CD4-positive, alpha-beta T cell treated with Interleukin-12 subunit alpha and Interleukin-12 subunit beta, for 1 hour (primary cell): ENCODE results near the gene KCNA10.
A peak's percentile ranks its signal among the peaks of the same experiment; 100 is the strongest.
"Not testable (repeated sequence)": the region's sequence is repeated elsewhere in the genome, so short reads cannot be mapped to it uniquely, and the experiment has no call there.

ENCODE experiments used
- DNase-seq: peaks from one replicate; pipeline ENCODE4 v3.0.0-alpha.2; 2020

KCNA10 gene

GRCh38 chr1:110529011-110529410, 10.0 kb upstream of the KCNA10 start:
- no peak for DNase-seq

DNA sequence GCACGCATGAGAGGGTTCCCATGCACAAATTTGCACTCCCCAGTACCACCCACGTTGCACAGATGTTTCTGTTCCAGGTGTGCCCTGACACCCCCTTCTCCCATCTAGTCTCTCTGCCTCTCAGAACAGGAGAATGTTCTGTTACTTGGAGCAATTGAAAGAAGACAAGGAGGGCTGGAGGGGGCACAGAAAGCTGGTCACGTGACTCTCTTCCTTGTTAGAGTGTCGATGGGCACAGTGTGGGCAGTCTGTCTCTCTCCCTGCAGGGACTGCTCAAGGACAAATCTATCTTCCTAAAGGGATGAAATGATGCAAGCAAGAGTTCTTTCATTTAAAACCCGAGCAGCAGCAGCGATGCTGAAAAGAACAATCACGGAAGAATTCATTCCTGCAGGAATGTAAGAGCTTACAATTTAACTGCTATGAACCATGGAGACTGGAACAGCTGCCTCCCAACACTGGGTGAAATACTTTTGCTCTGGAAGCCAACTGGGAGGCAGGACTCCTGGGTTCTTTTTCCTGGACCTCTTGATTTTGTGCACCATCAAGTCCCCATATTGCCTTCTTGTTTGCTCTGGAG, 7.3 kb upstream of the KCNA10 start:
- DNase-seq: no peak

GRCh38 chr1:110525249-110525595, 6.2 kb upstream of the KCNA10 start:
- no peak for DNase-seq

DNA sequence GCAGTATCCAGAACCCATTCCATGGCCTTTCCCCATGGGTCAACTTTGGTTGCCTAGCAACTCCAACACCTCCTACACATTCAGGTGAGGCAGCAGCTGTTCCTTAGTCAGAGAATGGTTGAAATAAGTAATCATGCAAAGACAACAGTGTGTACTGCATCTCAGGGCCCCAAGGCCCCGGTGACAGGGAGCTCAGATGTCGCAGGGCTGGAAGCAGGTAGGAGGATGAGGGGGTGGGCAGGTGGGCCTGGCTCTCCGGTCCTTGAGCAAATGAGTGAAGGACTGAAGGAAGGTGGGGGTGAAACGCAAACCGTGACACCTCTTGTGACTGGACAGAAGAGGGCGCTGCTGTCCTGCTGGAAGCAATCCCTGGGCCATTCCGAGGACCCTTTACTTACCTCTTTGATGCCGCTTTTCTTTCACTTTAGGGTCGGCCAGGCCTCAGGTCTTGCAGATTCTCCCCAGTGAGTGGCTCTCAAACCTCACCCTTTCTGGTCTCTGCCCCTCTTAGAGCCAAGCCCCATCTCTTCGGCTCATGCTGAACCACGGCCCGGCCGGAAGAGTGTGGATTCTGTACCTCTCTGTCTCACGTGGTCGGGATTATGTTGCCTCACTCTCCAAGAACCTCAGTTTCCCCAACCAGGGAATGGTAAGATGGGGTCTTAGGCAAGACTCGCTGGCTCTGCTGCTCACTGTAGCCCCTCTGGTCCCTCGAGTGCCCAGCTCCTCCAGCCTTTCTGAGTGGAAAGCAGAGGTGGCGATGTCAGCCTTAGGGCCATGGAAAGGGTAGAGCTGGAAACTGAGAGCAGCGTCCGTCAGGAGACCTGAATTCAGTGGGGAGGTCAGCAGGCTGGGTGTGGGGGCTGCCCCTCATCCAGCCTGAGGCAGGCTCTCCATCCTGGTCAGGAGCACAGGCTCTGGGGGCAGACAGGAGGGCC, 5.6 kb upstream of the KCNA10 start:
- peak; percentile 54 for DNase-seq

DNA sequence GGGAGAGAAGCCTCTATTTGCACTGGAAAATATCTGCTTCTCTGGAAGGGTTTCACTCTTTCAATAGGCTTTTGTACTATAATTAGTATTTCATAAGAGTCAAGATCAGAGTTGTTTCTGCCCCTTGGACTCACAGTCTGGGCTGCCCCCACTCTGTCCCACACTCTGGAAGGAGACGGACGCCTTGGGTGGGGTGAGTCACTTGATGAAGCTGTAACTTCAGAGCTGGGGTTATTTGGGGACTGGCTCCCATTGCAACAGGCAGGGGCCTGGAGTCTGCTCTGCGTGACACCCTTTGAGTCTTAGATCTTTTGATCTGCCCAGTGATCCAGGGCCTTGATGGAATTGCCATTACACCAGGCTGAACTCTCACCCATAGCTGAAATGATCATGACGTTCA, 4.0 kb upstream of the KCNA10 start:
- DNase-seq: no peak

DNA sequence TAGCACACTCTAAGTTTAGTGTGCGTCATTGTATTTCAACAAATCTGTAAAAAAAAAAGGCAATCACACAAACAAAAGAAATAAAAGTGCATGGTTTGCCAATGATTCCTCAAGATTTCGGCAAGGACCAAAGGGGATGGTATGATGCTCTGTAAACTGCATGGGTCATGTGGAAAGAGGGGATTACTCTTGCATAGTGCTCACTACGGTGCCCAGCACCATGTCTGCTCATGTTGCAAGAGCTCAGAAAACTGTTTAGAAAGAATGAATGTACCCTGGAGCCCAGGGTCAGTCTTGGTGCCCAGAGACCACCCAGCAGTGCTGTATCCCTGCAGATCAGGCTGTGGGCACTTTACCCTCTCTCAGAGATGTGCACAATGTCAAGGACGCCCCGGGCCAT, 3.6 kb upstream of the KCNA10 start:
- DNase-seq: no peak

GRCh38 chr1:110520827-110521226, 1.9 kb upstream of the KCNA10 start:
- DNase-seq: no peak

DNA sequence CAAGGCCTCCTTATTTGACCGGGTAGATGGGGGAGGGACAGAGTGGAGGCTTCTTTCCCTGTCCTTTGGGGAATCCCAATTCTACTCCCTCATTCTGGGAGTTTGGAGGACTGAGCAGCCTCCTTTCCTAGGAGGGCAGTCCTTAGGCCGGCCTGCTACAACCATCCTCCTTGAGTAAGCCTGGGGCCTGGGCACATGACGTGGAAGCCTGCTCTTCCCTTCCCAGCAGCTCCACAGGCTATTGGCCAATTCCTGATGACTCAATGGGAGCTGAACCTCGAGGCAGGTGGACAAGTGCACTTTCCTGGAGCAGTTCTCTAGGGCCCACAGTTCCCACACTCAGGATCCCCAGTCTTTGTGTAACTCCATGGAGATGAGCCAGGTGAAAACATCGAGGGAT, 3.1 kb downstream of the KCNA10 start:
- DNase-seq: no peak

DNA sequence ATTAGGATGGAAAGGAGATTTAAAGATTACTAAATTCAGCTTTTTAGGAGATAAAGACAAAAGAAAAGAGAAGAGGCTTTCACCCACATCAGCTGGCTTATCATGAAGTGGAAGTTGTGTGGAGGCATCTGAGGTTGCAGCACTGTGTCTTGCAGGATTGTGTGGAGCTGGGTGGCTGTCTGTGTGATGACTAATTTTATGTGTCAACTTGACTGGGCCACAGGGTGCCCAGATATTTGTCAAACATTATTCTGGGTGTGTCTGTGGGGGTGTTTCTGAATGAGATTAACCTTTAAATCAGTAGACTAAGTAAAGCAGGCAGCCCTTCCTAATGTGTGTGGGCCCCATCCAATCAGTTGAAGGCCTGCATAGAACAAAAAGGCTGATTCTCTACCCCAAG, 3.9 kb downstream of the KCNA10 start:
- no peak for DNase-seq

GRCh38 chr1:110513511-110513910, 5.5 kb downstream of the KCNA10 start:
- DNase-seq: no peak

GRCh38 chr1:110511436-110511835, 7.5 kb downstream of the KCNA10 start:
- no peak for DNase-seq

DNA sequence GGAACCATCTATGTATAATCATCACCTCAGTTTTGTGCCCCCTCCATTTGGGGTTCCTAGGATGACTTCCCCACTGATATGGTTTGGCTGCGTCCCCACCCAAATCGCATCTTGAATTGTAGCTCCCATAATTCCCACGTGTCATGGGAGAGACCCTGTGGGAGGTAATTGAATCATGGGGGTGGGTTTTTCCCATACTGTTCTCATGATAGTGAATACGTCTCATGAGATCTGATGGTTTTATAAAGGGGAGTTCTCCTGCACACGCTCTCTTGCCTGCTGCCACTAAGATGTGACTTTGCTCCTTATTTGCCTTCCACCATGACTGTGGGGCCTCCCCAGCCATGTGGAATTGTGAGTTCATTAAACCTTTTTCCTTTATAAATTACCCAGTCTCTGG, 8.1 kb downstream of the KCNA10 start:
- DNase-seq: not testable (repeated sequence)

GRCh38 chr1:110509655-110510054, 9.3 kb downstream of the KCNA10 start:
- DNase-seq: no peak

DNA sequence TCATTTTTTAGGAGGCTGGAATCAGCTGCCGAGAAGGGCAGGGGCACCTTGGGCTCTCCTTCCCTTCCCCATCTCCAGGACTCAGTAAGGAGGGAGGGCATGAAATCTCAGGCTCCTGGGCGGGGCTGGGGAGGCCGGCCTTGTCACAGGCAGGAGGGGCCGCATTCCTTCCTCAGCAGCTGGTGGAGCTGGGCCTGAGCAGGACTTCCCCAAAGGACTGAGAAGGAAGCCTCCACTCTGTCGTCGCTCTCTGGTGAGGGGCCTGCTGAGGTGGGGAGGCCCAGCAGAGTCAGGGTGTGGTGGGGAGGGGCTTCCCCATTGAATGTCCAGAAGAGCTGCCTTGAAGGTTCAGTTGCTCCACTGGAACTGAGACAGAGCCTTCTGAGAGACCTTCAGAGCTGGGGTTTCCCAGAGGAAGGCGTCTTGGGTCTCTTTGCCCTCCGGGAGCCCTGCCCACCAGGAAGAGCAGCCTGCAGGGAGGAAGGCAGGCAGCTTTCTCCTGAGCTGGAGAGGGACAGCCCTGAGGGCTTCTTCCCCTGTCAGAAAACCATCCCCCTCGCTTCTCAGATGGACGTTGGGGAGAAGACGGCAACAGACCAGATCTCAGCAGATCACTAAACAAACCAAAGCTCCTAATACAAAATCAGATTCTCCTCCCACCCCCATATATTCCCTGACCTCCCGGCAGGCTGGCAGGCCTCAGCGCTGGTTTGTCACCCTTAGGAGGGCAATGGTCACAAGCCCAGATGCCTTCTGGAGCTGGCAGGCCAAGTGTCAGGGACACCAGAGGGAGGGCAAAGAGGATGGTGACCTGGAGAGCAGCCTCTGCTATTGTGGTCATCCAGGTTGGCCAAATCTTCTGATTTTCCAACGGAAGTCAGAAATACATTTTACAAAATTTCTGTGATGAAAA, 10.7 kb downstream of the KCNA10 start:
- DNase-seq: no peak

- DNase-seq: no peak
These were observed 12.4 kb downstream of the KCNA10 start for GRCh38 chr1:110506541-110506940.

GRCh38 chr1:110505596-110505995, 13.4 kb downstream of the KCNA10 start:
- no peak for DNase-seq

DNA sequence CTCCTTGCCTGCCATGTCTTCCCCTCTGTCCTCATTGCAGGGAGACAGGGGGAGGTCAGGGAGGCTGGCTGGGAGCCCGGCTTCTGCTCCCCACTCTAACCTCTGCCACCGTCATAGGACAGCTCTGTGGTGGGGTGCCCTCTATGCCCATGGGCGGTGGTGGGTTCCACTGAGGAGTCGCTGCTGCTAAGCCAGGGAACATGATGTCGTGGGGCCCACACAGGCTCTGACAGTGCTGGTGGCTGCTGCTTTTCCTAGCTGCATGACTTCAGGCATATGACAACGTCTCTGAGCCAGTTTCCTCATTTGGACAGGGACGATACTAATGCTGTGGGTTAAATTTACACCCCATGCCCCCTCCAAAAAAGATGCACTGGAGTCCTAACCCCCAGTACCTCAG, 14.7 kb downstream of the KCNA10 start:
- DNase-seq: no peak

DNA sequence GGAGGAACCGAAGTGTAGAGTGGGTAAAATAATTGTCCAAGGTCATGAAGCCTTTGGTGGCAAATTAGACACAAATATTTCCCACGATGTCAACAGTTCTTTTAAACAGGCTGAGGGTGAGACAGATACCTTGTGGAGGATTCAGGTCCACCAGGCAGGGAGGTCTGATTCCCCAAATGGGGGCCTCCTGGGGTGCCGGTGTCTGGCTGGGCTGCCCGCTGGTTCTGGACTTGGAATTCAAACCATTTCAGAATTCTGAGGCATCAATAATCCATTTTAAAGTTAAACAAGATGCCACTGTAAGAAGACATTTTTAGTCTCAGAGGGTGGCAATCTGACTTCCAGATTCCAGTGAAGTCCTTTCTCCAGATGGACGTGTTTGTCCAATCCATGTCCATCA, 15.5 kb downstream of the KCNA10 start:
- DNase-seq: no peak

GRCh38 chr1:110502402-110503151, 16.4 kb downstream of the KCNA10 start:
- no peak for DNase-seq

DNA sequence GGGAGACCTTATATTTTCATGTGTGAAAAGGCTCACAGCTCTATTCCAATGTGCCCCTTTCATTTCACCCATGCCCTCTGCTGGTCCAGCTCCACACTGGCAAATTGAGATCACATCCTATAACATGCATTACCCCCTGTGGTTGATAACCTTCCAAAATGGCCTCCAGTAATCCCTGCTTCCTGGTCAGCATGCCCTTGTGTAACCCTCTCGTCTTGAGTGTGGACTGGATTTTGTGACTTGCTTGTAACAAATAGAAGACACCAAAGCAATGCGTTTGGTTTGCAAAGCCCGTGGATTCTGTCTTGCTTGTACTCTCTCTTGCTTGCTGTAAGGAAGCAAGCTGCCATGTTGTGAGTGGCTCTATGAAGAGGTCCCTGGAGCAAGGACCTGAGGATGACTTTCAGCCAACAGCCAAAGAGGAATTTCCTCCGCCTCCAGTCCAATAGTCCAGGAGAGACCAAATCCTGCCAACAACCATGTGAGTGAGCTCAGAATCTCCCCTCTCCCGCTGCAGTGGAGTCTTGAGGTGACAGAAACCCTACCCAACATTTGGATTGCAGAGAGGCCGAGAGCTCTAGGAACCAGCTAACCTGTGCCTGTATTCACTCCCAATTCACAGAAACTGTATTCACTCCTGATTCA, 17.4 kb downstream of the KCNA10 start:
- no peak for DNase-seq

- no peak for DNase-seq
These were observed 20.7 kb downstream of the KCNA10 start for GRCh38 chr1:110498270-110498669.

GRCh38 chr1:110495926-110496600, 22.9 kb downstream of the KCNA10 start:
- DNase-seq: peak; percentile 76
